ENCODE measurements around the gene ZCCHC7.
A peak's percentile ranks its signal among the peaks of the same experiment; 100 is the strongest.
"Not testable (repeated sequence)": the region's sequence is repeated elsewhere in the genome, so short reads cannot be mapped to it uniquely, and the experiment has no call there.

The ZCCHC7 gene

DNA sequence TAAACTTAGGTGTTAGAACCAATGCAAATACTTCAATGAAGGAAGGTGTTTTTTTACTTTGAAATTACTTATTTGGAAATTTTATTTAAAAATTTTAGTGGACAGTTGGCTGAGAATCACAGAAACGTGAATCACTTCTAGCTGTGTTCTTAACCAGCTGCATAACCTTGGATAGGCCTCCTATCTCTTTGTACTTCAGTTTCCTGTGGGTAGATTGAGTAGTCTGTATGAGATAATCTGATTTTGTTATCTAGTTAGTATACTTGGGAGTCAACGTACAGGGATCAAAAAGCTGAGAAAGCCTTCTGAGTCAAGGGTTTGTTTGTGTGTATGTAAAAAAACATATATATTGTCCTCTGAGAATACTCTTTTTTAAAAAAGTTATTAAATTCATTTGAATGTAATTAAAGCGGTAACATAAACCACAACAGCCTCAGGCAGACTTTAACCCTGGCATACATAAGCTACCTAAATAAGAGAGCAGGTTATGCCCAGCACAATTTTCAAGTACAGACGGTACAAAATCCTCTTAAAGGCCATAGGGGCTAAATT lies 38.1 kb upstream of the ZCCHC7 start:
- Histone ChIP-seq H3K27ac (ENCODE audit: low read depth, low read length) (peak overlapping the region; percentile 77), H3K36me3 (ENCODE audit: control insufficient read depth, low read length) (peaks cover 69% of the 10 kb centered on the region), H3K4me1 (ENCODE audit: control insufficient read depth, low read length) (peaks cover 73% of the 10 kb centered on the region), H3F3A (ENCODE audit: control insufficient read depth, insufficient read depth) (peaks cover 26% of the 10 kb centered on the region), H3K9me2 (replicated peaks; ENCODE audit: control insufficient read depth, low read length) (no peaks in the 10 kb centered on the region), H3K79me2 (ENCODE audit: control insufficient read depth, low read length) (peaks cover 93% of the 10 kb centered on the region), H4K20me1 (ENCODE audit: control insufficient read depth, insufficient read depth, low read depth, low read length) (peaks cover 19% of the 10 kb centered on the region), H3K4me2 (ENCODE audit: low read length) (peak overlapping the region; percentile 72), H3K9me3 (ENCODE audit: control insufficient read depth, insufficient read depth, low read length) (no peaks in the 10 kb centered on the region), H3K27me3 (ENCODE audit: control insufficient read depth, low read length) (no peaks in the 10 kb centered on the region), H3K4me3 (ENCODE audit: low read length) (peak overlapping the region; percentile 95)
- TF ChIP-seq, protein P1, sequence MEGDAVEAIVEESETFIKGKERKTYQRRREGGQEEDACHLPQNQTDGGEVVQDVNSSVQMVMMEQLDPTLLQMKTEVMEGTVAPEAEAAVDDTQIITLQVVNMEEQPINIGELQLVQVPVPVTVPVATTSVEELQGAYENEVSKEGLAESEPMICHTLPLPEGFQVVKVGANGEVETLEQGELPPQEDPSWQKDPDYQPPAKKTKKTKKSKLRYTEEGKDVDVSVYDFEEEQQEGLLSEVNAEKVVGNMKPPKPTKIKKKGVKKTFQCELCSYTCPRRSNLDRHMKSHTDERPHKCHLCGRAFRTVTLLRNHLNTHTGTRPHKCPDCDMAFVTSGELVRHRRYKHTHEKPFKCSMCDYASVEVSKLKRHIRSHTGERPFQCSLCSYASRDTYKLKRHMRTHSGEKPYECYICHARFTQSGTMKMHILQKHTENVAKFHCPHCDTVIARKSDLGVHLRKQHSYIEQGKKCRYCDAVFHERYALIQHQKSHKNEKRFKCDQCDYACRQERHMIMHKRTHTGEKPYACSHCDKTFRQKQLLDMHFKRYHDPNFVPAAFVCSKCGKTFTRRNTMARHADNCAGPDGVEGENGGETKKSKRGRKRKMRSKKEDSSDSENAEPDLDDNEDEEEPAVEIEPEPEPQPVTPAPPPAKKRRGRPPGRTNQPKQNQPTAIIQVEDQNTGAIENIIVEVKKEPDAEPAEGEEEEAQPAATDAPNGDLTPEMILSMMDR (IDR thresholded peaks at IDR 0.05; ENCODE audit: low read depth, low read length, poor library complexity, severe bottlenecking), result no peak
- no peak for TF ChIP-seq EZH2phosphoT487 (IDR thresholded peaks at IDR 0.05; ENCODE audit: borderline replicate concordance, low read length)

DNA sequence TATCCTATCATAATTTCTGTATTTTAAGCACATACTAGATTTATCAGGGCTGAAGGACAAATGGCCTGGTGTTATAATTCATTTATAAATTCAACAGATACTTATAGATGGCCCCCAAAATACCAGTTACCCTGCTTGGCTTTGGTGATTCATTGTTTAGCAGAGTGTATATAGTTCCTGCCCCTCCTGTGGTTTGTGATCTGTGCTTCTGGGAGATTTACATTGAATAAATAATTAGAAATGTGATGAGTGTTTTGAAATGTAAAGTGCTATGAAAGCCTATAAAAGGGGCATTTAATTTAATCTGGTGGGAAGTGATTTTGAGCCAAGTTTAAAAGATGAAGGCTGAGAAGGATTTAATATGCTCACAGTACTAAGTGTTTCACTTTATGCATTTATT lies 36.7 kb upstream of the ZCCHC7 start:
- Histone ChIP-seq H3K27me3 (ENCODE audit: control insufficient read depth, low read length) (no peaks in the 10 kb centered on the region), H3K27ac (ENCODE audit: low read depth, low read length) (peak overlapping the region; percentile 77), H3K36me3 (ENCODE audit: control insufficient read depth, low read length) (peaks cover 83% of the 10 kb centered on the region), H3K9me2 (replicated peaks; ENCODE audit: control insufficient read depth, low read length) (no peaks in the 10 kb centered on the region), H3K79me2 (ENCODE audit: control insufficient read depth, low read length) (peaks cover 99% of the 10 kb centered on the region), H3K4me2 (ENCODE audit: low read length) (peak overlapping the region; percentile 72), H3K4me3 (ENCODE audit: low read length) (peak overlapping the region; percentile 95), H4K20me1 (ENCODE audit: control insufficient read depth, insufficient read depth, low read depth, low read length) (peaks cover 25% of the 10 kb centered on the region), H3K9me3 (ENCODE audit: control insufficient read depth, insufficient read depth, low read length) (no peaks in the 10 kb centered on the region), H3F3A (ENCODE audit: control insufficient read depth, insufficient read depth) (peaks cover 20% of the 10 kb centered on the region), H3K4me1 (ENCODE audit: control insufficient read depth, low read length) (peaks cover 68% of the 10 kb centered on the region)
- no peak for TF ChIP-seq EZH2phosphoT487 (IDR thresholded peaks at IDR 0.05; ENCODE audit: borderline replicate concordance, low read length)
- TF ChIP-seq, protein P1 (IDR thresholded peaks at IDR 0.05; ENCODE audit: low read depth, low read length, poor library complexity, severe bottlenecking), result no peak

DNA sequence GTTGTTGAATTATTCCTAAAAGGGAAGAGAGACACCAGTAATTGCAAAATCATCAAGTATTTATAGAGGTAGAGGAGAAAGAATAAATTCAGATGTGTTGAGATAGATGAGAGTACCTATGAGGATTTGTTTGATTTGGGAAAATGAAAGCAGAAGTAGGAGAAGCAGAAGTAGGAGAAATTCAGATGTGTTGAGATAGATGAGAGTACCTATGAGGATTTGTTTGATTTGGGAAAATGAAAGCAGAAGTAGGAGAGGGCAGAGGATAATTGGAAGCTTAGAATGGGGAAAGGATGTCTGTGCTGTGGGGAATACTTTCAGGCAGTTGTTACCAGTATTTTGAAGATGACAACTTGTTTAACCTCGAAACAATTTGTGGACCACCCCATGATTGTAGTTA lies 35.1 kb upstream of the ZCCHC7 start:
- H3K9me2 ChIP-seq (replicated peaks; ENCODE audit: control insufficient read depth, low read length), result no peaks in the 10 kb centered on the region
- H3K79me2 ChIP-seq (ENCODE audit: control insufficient read depth, low read length), result peaks cover 99% of the 10 kb centered on the region
- peaks cover 31% of the 10 kb centered on the region for H3F3A ChIP-seq (ENCODE audit: control insufficient read depth, insufficient read depth)
- H3K4me1 ChIP-seq (ENCODE audit: control insufficient read depth, low read length), result peaks cover 59% of the 10 kb centered on the region
- H3K36me3 ChIP-seq (ENCODE audit: control insufficient read depth, low read length), result peaks cover 93% of the 10 kb centered on the region
- peaks cover 25% of the 10 kb centered on the region for H4K20me1 ChIP-seq (ENCODE audit: control insufficient read depth, insufficient read depth, low read depth, low read length)
- peak overlapping the region; percentile 72 for H3K4me2 ChIP-seq (ENCODE audit: low read length)
- peak overlapping the region; percentile 8 for H3K27ac ChIP-seq (ENCODE audit: low read depth, low read length)
- no peaks in the 10 kb centered on the region for H3K27me3 ChIP-seq (ENCODE audit: control insufficient read depth, low read length)
- peak overlapping the region; percentile 95 for H3K4me3 ChIP-seq (ENCODE audit: low read length)
- no peaks in the 10 kb centered on the region for H3K9me3 ChIP-seq (ENCODE audit: control insufficient read depth, insufficient read depth, low read length)
- no peak for TF ChIP-seq EZH2phosphoT487 (IDR thresholded peaks at IDR 0.05; ENCODE audit: borderline replicate concordance, low read length)
- TF ChIP-seq, protein P1 (IDR thresholded peaks at IDR 0.05; ENCODE audit: low read depth, low read length, poor library complexity, severe bottlenecking), result no peak

DNA sequence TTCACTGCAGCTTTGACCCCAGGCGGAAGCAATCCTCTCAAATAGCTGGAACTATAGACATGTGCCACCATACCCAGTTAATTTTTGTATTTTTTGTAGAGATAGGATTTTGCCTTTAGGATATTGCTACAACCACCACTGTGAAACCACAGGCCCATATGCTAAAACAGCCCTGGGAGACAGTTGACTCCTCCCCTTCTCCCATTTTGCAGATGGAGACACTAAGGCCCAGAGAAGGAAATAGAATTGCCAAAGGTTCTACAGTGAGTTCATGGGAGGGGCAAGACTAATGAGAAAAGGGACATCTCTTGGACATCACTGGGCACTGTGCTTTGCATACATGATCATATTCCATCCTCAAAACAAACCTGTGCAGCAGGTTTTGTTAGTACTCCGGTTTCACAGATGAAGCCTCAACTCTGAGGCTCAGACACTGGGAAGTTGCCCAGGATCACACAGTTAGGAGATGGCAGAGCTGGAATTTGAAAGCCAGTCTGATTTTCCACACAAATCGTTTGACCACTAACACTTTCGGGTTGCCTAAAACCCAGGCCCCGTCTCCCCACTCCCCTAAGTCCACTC lies 27.6 kb upstream of the ZCCHC7 start:
- H3K9me3 ChIP-seq (ENCODE audit: control insufficient read depth, insufficient read depth, low read length); H4K20me1 ChIP-seq (ENCODE audit: control insufficient read depth, insufficient read depth, low read depth, low read length); H3K27me3 ChIP-seq (ENCODE audit: control insufficient read depth, low read length); H3K4me2 ChIP-seq (ENCODE audit: low read length); H3K4me3 ChIP-seq (ENCODE audit: low read length); H3K27ac ChIP-seq (ENCODE audit: low read depth, low read length); H3K9me2 ChIP-seq (replicated peaks; ENCODE audit: control insufficient read depth, low read length): not testable (repeated sequence)
- Histone ChIP-seq H3F3A (ENCODE audit: control insufficient read depth, insufficient read depth) (peaks cover 35% of the 10 kb centered on the region), H3K79me2 (ENCODE audit: control insufficient read depth, low read length) (peaks cover 23% of the 10 kb centered on the region), H3K4me1 (ENCODE audit: control insufficient read depth, low read length) (peaks cover 14% of the 10 kb centered on the region), H3K36me3 (ENCODE audit: control insufficient read depth, low read length) (peaks cover 31% of the 10 kb centered on the region)
